COLO829 (cell line): ENCODE measurements around the gene TUBA1B.
A peak's percentile ranks its signal among the peaks of the same experiment; 100 is the strongest.
"Not testable (repeated sequence)": the region's sequence is repeated elsewhere in the genome, so short reads cannot be mapped to it uniquely, and the experiment has no call there.

ENCODE experiments used
- DNase-seq: peaks from one replicate; pipeline ENCODE4 v3.0.0; 2012; ENCODE audit warnings: low spot score

The TUBA1B gene

GRCh38 chr12:49131051-49131893 lies at the start of gene TUBA1B:
Gene TUBA1B, minus strand, starts transcription at chr12:49131395. Its CDS starts 95 bp downstream, at chr12:49131300.
- DNase-seq, result peak; percentile 80

- no peak for DNase-seq
These were observed 43.0 kb upstream of the TUBA1B start for GRCh38 chr12:49174218-49174617.

GRCh38 chr12:49170924-49171323 lies 39.7 kb upstream of the TUBA1B start:
- no peak for DNase-seq

- DNase-seq, result no peak
These were observed 33.9 kb upstream of the TUBA1B start for GRCh38 chr12:49165114-49165513.

GRCh38 chr12:49161901-49162300 lies 30.7 kb upstream of the TUBA1B start:
- DNase-seq, result not testable (repeated sequence)

- DNase-seq, result no peak
These were observed 30.0 kb upstream of the TUBA1B start for GRCh38 chr12:49161092-49161795.

GRCh38 chr12:49160399-49160798 lies 29.2 kb upstream of the TUBA1B start:
- no peak for DNase-seq

- no peak for DNase-seq
These were observed 23.0 kb upstream of the TUBA1B start for GRCh38 chr12:49154221-49154620.

- no peak for DNase-seq
These were observed 16.2 kb upstream of the TUBA1B start for GRCh38 chr12:49147384-49147783.

GRCh38 chr12:49146406-49146805 lies 15.2 kb upstream of the TUBA1B start:
- no peak for DNase-seq

- DNase-seq, result no peak
These were observed 13.2 kb upstream of the TUBA1B start for GRCh38 chr12:49144384-49144783.

GRCh38 chr12:49138999-49139398 lies 7.8 kb upstream of the TUBA1B start:
- no peak for DNase-seq

GRCh38 chr12:49138587-49138986 lies 7.4 kb upstream of the TUBA1B start:
- DNase-seq, result peak; percentile 78

- no peak for DNase-seq
These were observed 6.3 kb upstream of the TUBA1B start for GRCh38 chr12:49137476-49137875.

- not testable (repeated sequence) for DNase-seq
These were observed 5.8 kb upstream of the TUBA1B start for GRCh38 chr12:49136997-49137396.

GRCh38 chr12:49133590-49133989 lies 2.4 kb upstream of the TUBA1B start:
- no peak for DNase-seq

GRCh38 chr12:49133014-49133413 lies 1.8 kb upstream of the TUBA1B start:
- DNase-seq, result no peak

GRCh38 chr12:49131894-49132461 lies 783 bp upstream of the TUBA1B start:
- DNase-seq, result no peak

GRCh38 chr12:49130151-49131050 lies 794 bp downstream of the TUBA1B start:
- peak; percentile 91 for DNase-seq

- no peak for DNase-seq
These were observed 1.7 kb downstream of the TUBA1B start for GRCh38 chr12:49129332-49130150.

- not testable (repeated sequence) for DNase-seq
These were observed 3.2 kb downstream of the TUBA1B start for GRCh38 chr12:49127971-49128370.
